Testis (tissue), 3 donors: ENCODE measurements around the gene FAM20B. TPM values are rescaled to one million over a fixed set of nuclear protein-coding genes. Genes with fewer than 3 reads are reported as not detected.

ENCODE experiments used
- DNase-seq: peaks from one replicate; pipeline ENCODE4 v3.0.0-alpha.2; 2019
- H3K27ac ChIP-seq, 2 donors: fragments of 200-600 bp; sonication (generic); one replicate each; pipeline ENCODE4 v1.5.1; 2019
- H3K27me3 ChIP-seq: fragments of 200-600 bp; sonication (generic); one replicate; pipeline ENCODE4 v1.5.1; 2019
- H3K36me3 ChIP-seq: fragments of 200-600 bp; sonication (generic); one replicate; pipeline ENCODE4 v1.5.1; 2017; ENCODE audit warnings: low read depth; ENCODE audit errors: missing control alignments
- H3K4me1 ChIP-seq: fragments of 200-600 bp; sonication (generic); one replicate; pipeline ENCODE4 v1.5.1; 2019
- H3K4me3 ChIP-seq, 2 donors: fragments of 200-600 bp; sonication (generic); one replicate each; pipeline ENCODE4 v1.5.1; 2017 to 2019
- H3K9me3 ChIP-seq: fragments of 200-600 bp; sonication (generic); one replicate; pipeline ENCODE4 v1.5.1; 2017
- POLR2A ChIP-seq: fragments of 450-650 bp; IDR thresholded peaks from one replicate; pipeline ENCODE4 v1.6.1; 2017; ENCODE audit warnings: antibody characterized with exemption, mild to moderate bottlenecking, moderate library complexity
- WGBS, 2 donors: methylation state at CpG; one replicate each; pipeline ENCODE4 v1.1.5; 2018; 5-methylcytosine and 5-hydroxymethylcytosine counted together
- intact Hi-C: fragments of 100-400 bp; cut with DNase I; formaldehyde crosslinking; loops from one replicate; pipeline ENCODE4 v1.15.1; 2023; ENCODE audit warnings: low total_unique reads
- polyA plus RNA-seq: library from polyadenylated mRNA; stranded (reverse); fragments of 350-450 nt; fragmentation: Illumina TruSeq; extraction: RNeasy Lipid Tissue Mini Kit (QIAGEN cat#74804); gene quantifications from one replicate; pipeline ENCODE4 v1.2.3, GENCODE V29; 2014; ENCODE audit warnings: low read depth, low replicate concordance; ENCODE audit not compliant: insufficient read depth
- total RNA-seq, 2 donors: library from RNA; depleted of rRNA; stranded (reverse); fragments of >200 nt; gene quantifications; one replicate each; pipeline ENCODE4 v1.2.3, GENCODE V29; 2016
- TF ChIP-seq, protein P1 (sequence below), 3 experiments: fragments of 450-650 bp in 2 of 3; fragments of 200-600 bp in 1 of 3; sonication (generic) in 1 of 3; IDR thresholded peaks; one replicate each; pipeline ENCODE4 v1.5.1; 2016 to 2019; ENCODE audit warnings: antibody characterized with exemption in 3 of 3, mild to moderate bottlenecking in 2 of 3, moderate library complexity in 1 of 3

Gene FAM20B
- total and polyA plus RNA-seq, 3 donors from 2014 or later, result 16.8 to 22.3 (median 20.1) TPM

GRCh38 chr1:179046808-179047635 lies 21.3 kb downstream of the FAM20B start:
- intact Hi-C loops, result no loop called here
- no peaks in the 10 kb centered on the region for H3K4me1 ChIP-seq
- H3K4me3 ChIP-seq, result no peak overlapping the region
- TF ChIP-seq POLR2A, result no peak
- TF ChIP-seq, protein P1, sequence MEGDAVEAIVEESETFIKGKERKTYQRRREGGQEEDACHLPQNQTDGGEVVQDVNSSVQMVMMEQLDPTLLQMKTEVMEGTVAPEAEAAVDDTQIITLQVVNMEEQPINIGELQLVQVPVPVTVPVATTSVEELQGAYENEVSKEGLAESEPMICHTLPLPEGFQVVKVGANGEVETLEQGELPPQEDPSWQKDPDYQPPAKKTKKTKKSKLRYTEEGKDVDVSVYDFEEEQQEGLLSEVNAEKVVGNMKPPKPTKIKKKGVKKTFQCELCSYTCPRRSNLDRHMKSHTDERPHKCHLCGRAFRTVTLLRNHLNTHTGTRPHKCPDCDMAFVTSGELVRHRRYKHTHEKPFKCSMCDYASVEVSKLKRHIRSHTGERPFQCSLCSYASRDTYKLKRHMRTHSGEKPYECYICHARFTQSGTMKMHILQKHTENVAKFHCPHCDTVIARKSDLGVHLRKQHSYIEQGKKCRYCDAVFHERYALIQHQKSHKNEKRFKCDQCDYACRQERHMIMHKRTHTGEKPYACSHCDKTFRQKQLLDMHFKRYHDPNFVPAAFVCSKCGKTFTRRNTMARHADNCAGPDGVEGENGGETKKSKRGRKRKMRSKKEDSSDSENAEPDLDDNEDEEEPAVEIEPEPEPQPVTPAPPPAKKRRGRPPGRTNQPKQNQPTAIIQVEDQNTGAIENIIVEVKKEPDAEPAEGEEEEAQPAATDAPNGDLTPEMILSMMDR (IDR thresholded peaks at IDR 0.05), result no peak
- no peaks in the 10 kb centered on the region for H3K27me3 ChIP-seq
- no peaks in the 10 kb centered on the region for H3K36me3 ChIP-seq
- WGBS, 2 donors, result 81 to 89% methylated on average over 14 of the region's 14 CpGs
- no peaks in the 10 kb centered on the region for H3K9me3 ChIP-seq
- DNase-seq, result no peak
- no peak overlapping the region for H3K27ac ChIP-seq

DNA sequence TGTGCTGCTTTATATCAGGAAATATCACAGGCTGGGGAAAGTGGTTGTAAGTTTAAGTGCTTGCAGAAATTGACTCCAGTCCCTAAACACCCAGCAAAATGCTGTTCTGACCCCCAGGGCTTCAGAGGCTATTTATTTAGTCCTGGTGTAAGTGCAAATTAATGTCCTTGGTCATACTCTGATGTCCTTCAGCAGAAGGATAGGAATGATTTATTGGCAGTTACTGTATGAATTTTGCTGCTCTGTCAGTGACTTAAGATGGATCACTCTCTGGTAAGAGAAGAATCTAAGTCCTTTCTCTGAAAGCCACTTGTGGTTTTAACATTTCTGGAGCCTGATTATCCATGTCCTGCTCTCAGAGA lies 21.9 kb downstream of the FAM20B start:
- no peak for DNase-seq
- Histone ChIP-seq H3K27me3 (no peaks in the 10 kb centered on the region), H3K27ac (no peak overlapping the region), H3K9me3 (no peaks in the 10 kb centered on the region), H3K36me3 (no peaks in the 10 kb centered on the region), H3K4me3 (no peak overlapping the region), H3K4me1 (no peaks in the 10 kb centered on the region)
- no peak for TF ChIP-seq POLR2A
- TF ChIP-seq, protein P1 (IDR thresholded peaks at IDR 0.05), result no peak
- intact Hi-C loops, result no loop called here

GRCh38 chr1:179048339-179049124 lies 22.8 kb downstream of the FAM20B start:
- intact Hi-C loops, result no loop called here
- 96 to 97% methylated on average over 1 of the region's 1 CpG for WGBS, 2 donors
- TF ChIP-seq POLR2A, result no peak
- TF ChIP-seq, protein P1 (IDR thresholded peaks at IDR 0.05), result no peak

DNA sequence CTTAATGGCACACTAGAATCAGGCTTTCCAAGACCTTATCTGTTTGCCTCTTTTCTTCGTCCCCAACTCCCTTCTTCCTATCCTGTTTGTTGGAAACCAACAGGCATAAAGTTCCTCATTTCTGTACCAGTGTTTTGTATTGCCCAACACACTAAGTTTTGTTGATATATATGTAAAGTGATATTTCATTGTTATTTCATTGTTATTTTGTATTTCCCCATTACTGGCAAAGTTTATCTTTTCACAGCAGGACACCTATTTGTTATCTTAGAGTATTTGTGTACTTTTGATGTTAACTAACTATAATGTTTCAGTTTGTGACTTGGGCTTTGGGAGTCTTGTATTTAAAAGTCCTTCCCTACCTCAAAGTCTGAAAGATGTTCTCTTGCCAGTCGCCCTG lies 27.1 kb downstream of the FAM20B start:
- WGBS, 2 donors, result 59 to 78% methylated on average over 2 of the region's 2 CpGs
- no peaks in the 10 kb centered on the region for H3K27me3 ChIP-seq
- H3K4me3 ChIP-seq, result no peak overlapping the region
- H3K36me3 ChIP-seq, result no peaks in the 10 kb centered on the region
- no peaks in the 10 kb centered on the region for H3K4me1 ChIP-seq
- no peak for DNase-seq
- no peaks in the 10 kb centered on the region for H3K9me3 ChIP-seq
- no peak for TF ChIP-seq POLR2A
- TF ChIP-seq, protein P1 (IDR thresholded peaks at IDR 0.05), result no peak
- H3K27ac ChIP-seq, result no peak overlapping the region
- intact Hi-C loops, result no loop called here

More at GRCh38 chr1:179048339-179049124, 22.8 kb downstream of the FAM20B start:
- no peaks in the 10 kb centered on the region for H3K4me1 ChIP-seq
- no peak for DNase-seq
- no peaks in the 10 kb centered on the region for H3K9me3 ChIP-seq
- H3K36me3 ChIP-seq, result no peaks in the 10 kb centered on the region
- no peak overlapping the region for H3K4me3 ChIP-seq
- H3K27ac ChIP-seq, result no peak overlapping the region
- H3K27me3 ChIP-seq, result no peaks in the 10 kb centered on the region
